ENCODE data around the gene ZFP82.

Gene ZFP82

DNA sequence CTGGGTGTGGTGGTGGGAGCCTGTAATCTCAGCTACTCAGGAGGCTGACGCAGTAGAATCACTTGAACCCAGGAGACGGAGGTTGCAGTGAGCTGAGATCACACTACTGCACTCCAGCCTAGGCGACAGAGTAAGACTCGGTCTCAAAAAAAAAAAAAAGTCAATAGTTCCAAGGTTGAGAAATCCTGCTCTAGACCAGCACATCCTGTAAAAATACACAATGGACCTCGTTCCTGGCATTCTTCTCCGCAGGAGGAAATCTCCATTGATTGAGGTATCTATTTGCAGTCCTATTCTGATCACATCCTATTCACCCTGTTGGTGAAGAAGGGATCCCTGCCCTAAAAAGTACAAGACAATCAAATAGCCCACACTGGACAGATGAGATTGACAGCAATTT is 54.6 kb downstream of the ZFP82 start:
- DNase-seq = no peak
